B cell (primary cell): Measurements from ENCODE around the gene MSS51.

Experiments
- CTCF ChIP-seq: fragments of 200-600 bp; IDR thresholded peaks from one replicate; pipeline ENCODE4 v1.8.0; 2022; ENCODE audit warnings: antibody characterized with exemption, mild to moderate bottlenecking
- EZH2 ChIP-seq: IDR thresholded peaks from 2 replicates; pipeline ENCODE4 v1.6.1; 2012; ENCODE audit warnings: borderline replicate concordance, low read depth, mild to moderate bottlenecking, moderate library complexity, low read length; ENCODE audit not compliant: insufficient read depth, poor library complexity, severe bottlenecking

GRCh38 chr10:73456187-73456890 lies 23.0 kb upstream of the MSS51 start:
- TF ChIP-seq CTCF (no peak), EZH2 (no peak)
